DND-41 (cell line): ENCODE measurements around the gene SLC37A3.
A peak's percentile ranks its signal among the peaks of the same experiment; 100 is the strongest.

Experiments used
- CTCF ChIP-seq: IDR thresholded peaks from 2 replicates; pipeline ENCODE4 v1.5.1; 2012; ENCODE audit warnings: borderline replicate concordance, low read length, moderate library complexity, mild to moderate bottlenecking; ENCODE audit not compliant: poor library complexity, severe bottlenecking; ENCODE audit errors: extremely low read depth
- EZH2 ChIP-seq: IDR thresholded peaks from 3 replicates; pipeline ENCODE4 v1.6.1; 2012; ENCODE audit warnings: borderline replicate concordance, low read depth, mild to moderate bottlenecking, moderate library complexity, low read length, inconsistent platforms; ENCODE audit not compliant: severe bottlenecking

- TF ChIP-seq CTCF: peak; percentile 13
- no peak for TF ChIP-seq EZH2
These were observed 48.1 kb upstream of the SLC37A3 start for GRCh38 chr7:140446467-140446866.
